Upper lobe of left lung (tissue), 6 donors: ENCODE data around the gene CIC. TPM values are rescaled to one million over a fixed set of nuclear protein-coding genes. Genes with fewer than 3 reads are reported as not detected.
A peak's percentile ranks its signal among the peaks of the same experiment; 100 is the strongest.

ENCODE experiments used
- ATAC-seq, 2 donors: fragments of 200-7000 bp; cut with Tn5 transposase; one replicate each; pipeline ENCODE4 v1.9.1; 2022; ENCODE audit warnings: mild to moderate bottlenecking in 2 of 2, moderate library complexity in 2 of 2; ENCODE audit not compliant: low FRiP score in 2 of 2
- DNase-seq, 2 donors: peaks; one replicate each; pipeline ENCODE4 v3.0.0-alpha.2; 2019 to 2020
- H3K27ac ChIP-seq, 4 donors: fragments of 200-600 bp; sonication (generic); one replicate each; pipeline ENCODE4 v1.5.1; 2016 to 2019
- H3K27me3 ChIP-seq, 4 donors: fragments of 200-600 bp; sonication (generic); one replicate each; pipeline ENCODE4 v1.5.1; 2017 to 2019
- H3K36me3 ChIP-seq, 4 donors: fragments of 200-600 bp; sonication (generic); one replicate each; pipeline ENCODE4 v1.5.1; 2016 to 2019
- H3K4me1 ChIP-seq, 4 donors: fragments of 200-600 bp; sonication (generic); one replicate each; pipeline ENCODE4 v1.5.1; 2018 to 2019
- H3K4me3 ChIP-seq, 4 donors: fragments of 200-600 bp; sonication (generic); one replicate each; pipeline ENCODE4 v1.5.1; 2017 to 2019; ENCODE audit warnings: mild to moderate bottlenecking in 2 of 4, moderate library complexity in 1 of 4
- H3K9me3 ChIP-seq, 4 donors: fragments of 200-600 bp; sonication (generic); one replicate each; pipeline ENCODE4 v1.5.1; 2018 to 2019
- CTCF ChIP-seq, 6 experiments: fragments of 450-650 bp in 4 of 6; fragments of 200-600 bp in 2 of 6; sonication (generic) in 2 of 6; IDR thresholded peaks; one replicate each; pipeline ENCODE4 v1.5.1; 2016 to 2019; ENCODE audit warnings: antibody characterized with exemption in 6 of 6
- EP300 ChIP-seq, 4 donors: sonication (generic); formaldehyde crosslinking; IDR thresholded peaks; one replicate each; pipeline ENCODE4 v1.5.1; 2017; ENCODE audit warnings: antibody characterized with exemption in 4 of 4, control low read depth in 2 of 4
- POLR2A ChIP-seq, 4 donors: fragments of 450-650 bp; IDR thresholded peaks; one replicate each; pipeline ENCODE4 v1.5.1; 2016 to 2017; ENCODE audit warnings: antibody characterized with exemption in 4 of 4, mild to moderate bottlenecking in 2 of 4
- POLR2AphosphoS5 ChIP-seq, 2 donors: sonication (generic); formaldehyde crosslinking; IDR thresholded peaks; one replicate each; pipeline ENCODE4 v1.5.1; 2017; ENCODE audit warnings: antibody characterized with exemption in 2 of 2
- WGBS, 2 donors: methylation state at CpG; one replicate each; pipeline ENCODE4 v1.1.5; 2017 to 2018; 5-methylcytosine and 5-hydroxymethylcytosine counted together
- total RNA-seq, 6 donors: library from RNA; depleted of rRNA in 4 of 6; stranded (reverse); fragments of >200 nt in 4 of 6; gene quantifications; one replicate each; pipeline versions ENCODE4 v1.1.0 to v1.2.1, GENCODE V29; 2016 to 2021
- donor health status: DM: no; HTN: no; CAD: no; lungs with moderate emphysema.
- donor health status: DM: no; HTN: yes; CAD: no; lungs with severe emphysema.

Gene CIC
- total RNA-seq, 6 donors from 2014 or later = 52.6 to 170 (median 77.7) TPM

- TF ChIP-seq CTCF (IDR thresholded peaks at IDR 0.05) (no peak), POLR2A (IDR thresholded peaks at IDR 0.05) (no peak), EP300 (IDR thresholded peaks at IDR 0.05) (no peak), POLR2AphosphoS5 (IDR thresholded peaks at IDR 0.05) (no peak)
Observed at GRCh38 chr19:42311657-42312056, 42.6 kb downstream of the CIC start.

GRCh38 chr19:42312370-42312769, 43.3 kb downstream of the CIC start:
- DNase-seq = no peak
- no peak overlapping the region for H3K27ac ChIP-seq
- H3K4me3 ChIP-seq = no peak overlapping the region
- peaks cover 11 to 23% (median 20%) of the 10 kb centered on the region in 4 donors for H3K4me1 ChIP-seq
- H3K36me3 ChIP-seq = no peaks in the 10 kb centered on the region
- TF ChIP-seq POLR2A (IDR thresholded peaks at IDR 0.05) = no peak
- no peak for TF ChIP-seq CTCF (IDR thresholded peaks at IDR 0.05)
- TF ChIP-seq POLR2AphosphoS5 (IDR thresholded peaks at IDR 0.05) = no peak
- TF ChIP-seq EP300 (IDR thresholded peaks at IDR 0.05) = no peak
- H3K27me3 ChIP-seq = peaks cover 0 to 25% (median 7%) of the 10 kb centered on the region in 4 donors
- ATAC-seq = no peak
- WGBS, 2 donors = 82 to 89% methylated on average over 4 to 5 of the region's 5 CpGs
- H3K9me3 ChIP-seq = no peaks in the 10 kb centered on the region

More at GRCh38 chr19:42311657-42312056, 42.6 kb downstream of the CIC start:
- WGBS, 2 donors = 82 to 83% methylated on average over 1 to 2 of the region's 2 CpGs
- Histone ChIP-seq H3K9me3 (no peaks in the 10 kb centered on the region), H3K27ac (no peak overlapping the region), H3K36me3 (no peaks in the 10 kb centered on the region), H3K4me3 (no peak overlapping the region), H3K4me1 (peaks cover 10 to 20% (median 16%) of the 10 kb centered on the region in 4 donors), H3K27me3 (peaks cover 0 to 25% (median 7%) of the 10 kb centered on the region in 4 donors)
- DNase-seq (no peak), ATAC-seq (no peak)

- H3K27ac ChIP-seq = no peak within 1 kb of the TSS
- TF ChIP-seq POLR2AphosphoS5 (IDR thresholded peaks at IDR 0.05) = no peak
- peak in 1 of 6 experiments; percentile 19 for TF ChIP-seq CTCF (IDR thresholded peaks at IDR 0.05)
- WGBS, 2 donors = 2% methylated on average over 20 to 30 of the region's 67 CpGs
- H3K36me3 ChIP-seq = no peaks in the 10 kb centered on the region
- ATAC-seq (peak; percentile 52 to 60), DNase-seq (peak in 1 of 2 donors; percentile 90)
- peak within 1 kb of the TSS in 3 of 4 donors; percentile 38 to 51 (median 44) for H3K4me3 ChIP-seq
- no peaks in the 10 kb centered on the region for H3K9me3 ChIP-seq
- H3K27me3 ChIP-seq = peaks cover 0 to 25% (median 7%) of the 10 kb centered on the region in 4 donors
- H3K4me1 ChIP-seq = peaks cover 11 to 23% (median 20%) of the 10 kb centered on the region in 4 donors
Observed at GRCh38 chr19:42313096-42313839, 44.2 kb downstream of the CIC start, which contains the start of gene TMEM145. Gene TMEM145, plus strand, starts transcription at chr19:42313309. Its CDS starts 68 bp downstream, at chr19:42313377.

- ATAC-seq = no peak
- peak overlapping the region in 2 of 4 donors; percentile 38 to 51 for H3K4me3 ChIP-seq
- TF ChIP-seq POLR2A (IDR thresholded peaks at IDR 0.05) = no peak
- peak in 1 of 6 experiments; percentile 8 for TF ChIP-seq CTCF (IDR thresholded peaks at IDR 0.05)
- TF ChIP-seq EP300 (IDR thresholded peaks at IDR 0.05) = no peak
- no peak for TF ChIP-seq POLR2AphosphoS5 (IDR thresholded peaks at IDR 0.05)
- peaks cover 11 to 23% (median 20%) of the 10 kb centered on the region in 4 donors for H3K4me1 ChIP-seq
- H3K27ac ChIP-seq = no peak overlapping the region
- H3K36me3 ChIP-seq = no peaks in the 10 kb centered on the region
- no peak for DNase-seq
- H3K9me3 ChIP-seq = no peaks in the 10 kb centered on the region
- 23 to 28% methylated on average over 24 to 26 of the region's 26 CpGs for WGBS, 2 donors
- peaks cover 0 to 25% (median 7%) of the 10 kb centered on the region in 4 donors for H3K27me3 ChIP-seq
Observed at GRCh38 chr19:42313840-42314755, 45.0 kb downstream of the CIC start.
